ENCODE data around the gene TMEM108. TPM values are rescaled to one million over a fixed set of nuclear protein-coding genes. Genes with fewer than 3 reads are reported as not detected.

Gene TMEM108
- total RNA-seq, 4 donors from 2014 or later = 2.6 to 9.2 (median 4.6) TPM

DNA sequence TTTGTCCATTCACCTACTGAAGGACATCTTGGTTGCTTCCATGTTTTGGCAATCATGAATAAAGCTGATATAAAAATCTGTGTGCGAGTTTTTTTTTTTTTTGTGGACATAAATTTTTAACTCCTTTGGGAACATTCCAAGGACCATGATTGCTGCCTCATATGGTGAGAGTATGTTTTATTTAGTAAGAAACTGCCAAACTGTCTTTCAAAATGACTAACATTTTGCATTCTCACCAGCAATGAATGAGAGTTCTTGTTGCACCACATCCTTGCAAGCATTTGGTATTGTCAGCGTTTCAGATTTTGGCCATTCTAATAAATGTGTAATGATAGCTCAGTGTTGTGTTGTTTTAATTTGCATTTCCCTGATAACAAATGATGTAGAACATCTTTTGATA, 12.7 kb downstream of the TMEM108 start:
- H3K27ac ChIP-seq = no peak overlapping the region
- H3K36me3 ChIP-seq = no peaks in the 10 kb centered on the region
- no peak for TF ChIP-seq POLR2A (IDR thresholded peaks at IDR 0.05)
- TF ChIP-seq, protein P1, sequence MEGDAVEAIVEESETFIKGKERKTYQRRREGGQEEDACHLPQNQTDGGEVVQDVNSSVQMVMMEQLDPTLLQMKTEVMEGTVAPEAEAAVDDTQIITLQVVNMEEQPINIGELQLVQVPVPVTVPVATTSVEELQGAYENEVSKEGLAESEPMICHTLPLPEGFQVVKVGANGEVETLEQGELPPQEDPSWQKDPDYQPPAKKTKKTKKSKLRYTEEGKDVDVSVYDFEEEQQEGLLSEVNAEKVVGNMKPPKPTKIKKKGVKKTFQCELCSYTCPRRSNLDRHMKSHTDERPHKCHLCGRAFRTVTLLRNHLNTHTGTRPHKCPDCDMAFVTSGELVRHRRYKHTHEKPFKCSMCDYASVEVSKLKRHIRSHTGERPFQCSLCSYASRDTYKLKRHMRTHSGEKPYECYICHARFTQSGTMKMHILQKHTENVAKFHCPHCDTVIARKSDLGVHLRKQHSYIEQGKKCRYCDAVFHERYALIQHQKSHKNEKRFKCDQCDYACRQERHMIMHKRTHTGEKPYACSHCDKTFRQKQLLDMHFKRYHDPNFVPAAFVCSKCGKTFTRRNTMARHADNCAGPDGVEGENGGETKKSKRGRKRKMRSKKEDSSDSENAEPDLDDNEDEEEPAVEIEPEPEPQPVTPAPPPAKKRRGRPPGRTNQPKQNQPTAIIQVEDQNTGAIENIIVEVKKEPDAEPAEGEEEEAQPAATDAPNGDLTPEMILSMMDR (IDR thresholded peaks at IDR 0.05) = no peak
- intact Hi-C loops (cut with DNase I) = no loop called here
- no peak overlapping the region for H3K4me3 ChIP-seq (replicated peaks in 1 of 3)
- H3K27me3 ChIP-seq = no peaks in the 10 kb centered on the region
- no peaks in the 10 kb centered on the region for H3K9me3 ChIP-seq
- WGBS, 2 donors = 66 to 99% methylated on average over 2 of the region's 2 CpGs
- DNase-seq = no peak
- no peaks in the 10 kb centered on the region for H3K4me1 ChIP-seq

DNA sequence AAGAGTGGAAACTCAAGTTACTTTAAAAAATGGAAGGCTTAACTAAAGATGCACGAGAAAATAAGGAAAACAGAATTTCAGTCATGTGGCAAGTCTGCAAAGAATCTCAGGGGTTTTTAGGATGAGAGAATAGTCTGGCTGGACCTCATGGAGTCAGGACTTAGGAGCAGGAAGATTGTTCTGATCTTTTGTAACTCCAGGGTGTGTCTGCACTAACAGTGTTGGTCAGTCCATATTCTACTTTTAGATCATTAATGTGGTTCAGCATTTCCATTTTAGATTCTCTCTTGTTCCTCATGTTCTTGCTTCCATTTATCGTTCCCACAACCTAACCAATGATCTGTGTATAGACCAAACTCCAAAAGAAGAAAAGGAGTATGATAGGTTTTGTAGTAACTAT, 15.3 kb downstream of the TMEM108 start:
- 85 to 87% methylated on average over 2 of the region's 2 CpGs for WGBS, 2 donors
- TF ChIP-seq POLR2A (IDR thresholded peaks at IDR 0.05) = no peak
- TF ChIP-seq, protein P1 (IDR thresholded peaks at IDR 0.05) = no peak
- H3K9me3 ChIP-seq = no peaks in the 10 kb centered on the region
- H3K4me1 ChIP-seq = no peaks in the 10 kb centered on the region
- intact Hi-C loops (cut with DNase I) = no loop called here
- no peak overlapping the region for H3K4me3 ChIP-seq (replicated peaks in 1 of 3)
- no peaks in the 10 kb centered on the region for H3K27me3 ChIP-seq
- H3K27ac ChIP-seq = no peak overlapping the region
- no peaks in the 10 kb centered on the region for H3K36me3 ChIP-seq
- DNase-seq = no peak

DNA sequence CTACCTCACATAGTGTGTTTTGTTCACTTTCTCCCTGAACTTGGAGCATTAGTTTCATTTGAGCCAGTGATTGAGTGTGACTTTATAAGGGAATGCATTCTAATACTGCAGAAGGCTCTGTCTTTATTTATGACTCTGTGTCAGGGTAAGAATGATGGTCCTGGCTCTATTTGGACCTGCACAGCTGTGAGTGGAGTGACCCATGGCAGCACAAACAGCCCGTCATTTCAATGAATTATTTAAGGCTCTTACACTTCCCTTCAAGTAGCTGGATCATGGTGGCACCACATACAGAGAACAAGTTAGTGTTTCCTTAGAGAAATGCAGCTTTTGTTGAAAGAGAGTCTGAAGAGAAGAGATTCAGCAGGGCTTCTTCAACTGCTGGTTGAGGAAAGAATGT, 16.4 kb downstream of the TMEM108 start:
- no peak overlapping the region for H3K4me3 ChIP-seq (replicated peaks in 1 of 3)
- 86 to 88% methylated on average over 1 of the region's 1 CpG for WGBS, 2 donors
- no peaks in the 10 kb centered on the region for H3K4me1 ChIP-seq
- no peaks in the 10 kb centered on the region for H3K27me3 ChIP-seq
- TF ChIP-seq, protein P1 (IDR thresholded peaks at IDR 0.05) = no peak
- TF ChIP-seq POLR2A (IDR thresholded peaks at IDR 0.05) = no peak
- no peaks in the 10 kb centered on the region for H3K36me3 ChIP-seq
- H3K27ac ChIP-seq = no peak overlapping the region
- intact Hi-C loops (cut with DNase I) = no loop called here
- H3K9me3 ChIP-seq = no peaks in the 10 kb centered on the region
- no peak for DNase-seq

DNA sequence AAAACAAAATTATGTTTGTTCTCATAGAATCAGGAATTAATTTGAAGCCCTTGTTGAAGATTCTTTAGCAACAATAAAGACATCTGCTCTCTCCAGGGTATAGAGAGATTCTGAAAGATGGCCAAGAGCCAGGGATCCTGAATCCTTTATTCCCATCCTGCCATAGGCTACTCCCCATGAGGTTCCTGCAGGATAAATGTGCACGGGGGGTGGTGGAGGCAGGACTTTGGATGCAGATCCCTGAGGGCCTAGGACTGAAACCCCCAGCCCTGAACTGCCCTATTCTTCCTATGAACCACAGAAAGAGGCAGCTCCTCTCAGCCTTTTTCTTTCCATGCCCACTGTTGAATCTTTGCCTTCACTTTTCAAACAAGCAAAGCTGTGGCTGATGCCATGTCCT, 17.1 kb downstream of the TMEM108 start:
- Histone ChIP-seq H3K9me3 (no peaks in the 10 kb centered on the region), H3K4me3 (replicated peaks in 1 of 3) (no peak overlapping the region), H3K4me1 (no peaks in the 10 kb centered on the region), H3K27me3 (no peaks in the 10 kb centered on the region), H3K27ac (no peak overlapping the region), H3K36me3 (no peaks in the 10 kb centered on the region)
- WGBS, 2 donors = 41 to 90% methylated on average over 1 of the region's 1 CpG
- intact Hi-C loops (cut with DNase I) = no loop called here
- TF ChIP-seq POLR2A (IDR thresholded peaks at IDR 0.05) = no peak
- TF ChIP-seq, protein P1 (IDR thresholded peaks at IDR 0.05) = no peak
- no peak for DNase-seq

DNA sequence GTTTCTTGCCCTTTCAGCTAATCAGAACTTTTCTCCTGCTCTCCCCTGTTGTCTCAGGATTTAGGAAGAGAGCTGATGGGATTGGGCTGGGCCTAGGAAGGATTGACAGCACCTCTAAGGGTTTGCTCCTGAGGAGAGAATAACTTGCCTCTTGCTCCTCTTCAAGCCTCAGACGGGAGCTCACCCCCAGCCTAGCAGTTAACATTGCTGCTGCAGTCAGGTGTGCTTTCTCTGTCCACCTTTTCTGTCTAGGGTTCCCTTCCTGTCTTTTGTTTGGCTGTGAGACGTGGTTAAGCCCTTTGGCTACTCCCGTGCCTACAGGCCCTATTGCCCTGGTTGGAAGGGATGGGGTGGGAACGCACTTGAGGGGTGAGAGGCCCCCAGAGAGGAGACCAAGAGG, 20.1 kb downstream of the TMEM108 start:
- Histone ChIP-seq H3K36me3 (no peaks in the 10 kb centered on the region), H3K27ac (no peak overlapping the region), H3K27me3 (no peaks in the 10 kb centered on the region), H3K4me1 (no peaks in the 10 kb centered on the region), H3K4me3 (replicated peaks in 1 of 3) (no peak overlapping the region), H3K9me3 (no peaks in the 10 kb centered on the region)
- intact Hi-C loops (cut with DNase I) = no loop called here
- no peak for DNase-seq
- TF ChIP-seq, protein P1 (IDR thresholded peaks at IDR 0.05) = no peak
- no peak for TF ChIP-seq POLR2A (IDR thresholded peaks at IDR 0.05)
- WGBS, 2 donors = 86 to 90% methylated on average over 4 of the region's 4 CpGs

Measured in thyroid gland (tissue), 4 donors.